Dedifferentiated amniotic fluid mesenchymal stem cell (primary cell): ENCODE results near the gene ST6GALNAC2.

Experiments
- DNase-seq: peaks from one replicate; pipeline ENCODE4 v3.0.0-alpha.2; 2016; ENCODE audit errors: extremely low spot score

The ST6GALNAC2 gene

DNA sequence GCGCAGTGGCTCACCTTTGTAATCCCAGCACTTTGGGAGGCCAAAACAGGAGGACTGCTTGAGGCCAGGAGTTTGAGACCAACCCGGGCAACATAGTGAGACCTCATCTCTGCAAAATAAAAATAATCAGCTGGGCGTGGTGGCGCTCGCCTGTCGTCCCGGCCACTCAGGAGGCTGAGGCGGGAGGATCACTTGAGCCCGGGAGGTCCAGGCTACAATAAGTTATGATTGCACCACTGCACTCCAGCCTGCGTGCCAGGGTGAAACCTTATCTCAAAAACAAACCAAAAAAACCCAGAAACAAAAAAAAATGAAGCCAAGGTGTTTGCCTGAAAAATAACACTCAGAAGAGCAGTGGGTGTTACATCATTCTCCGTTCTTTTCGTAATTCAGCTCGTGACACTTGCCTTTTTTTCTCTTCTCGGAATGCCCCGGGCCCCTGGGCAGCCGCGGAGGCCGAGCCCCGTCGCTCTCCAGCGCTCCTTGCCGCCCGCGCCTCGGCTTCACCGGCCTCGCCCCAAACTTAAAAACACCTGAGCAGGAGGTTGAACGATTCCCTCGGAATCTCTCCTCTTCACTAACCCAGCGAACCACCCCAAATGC lies 28.8 kb downstream of the ST6GALNAC2 start:
- DNase-seq = no peak

DNA sequence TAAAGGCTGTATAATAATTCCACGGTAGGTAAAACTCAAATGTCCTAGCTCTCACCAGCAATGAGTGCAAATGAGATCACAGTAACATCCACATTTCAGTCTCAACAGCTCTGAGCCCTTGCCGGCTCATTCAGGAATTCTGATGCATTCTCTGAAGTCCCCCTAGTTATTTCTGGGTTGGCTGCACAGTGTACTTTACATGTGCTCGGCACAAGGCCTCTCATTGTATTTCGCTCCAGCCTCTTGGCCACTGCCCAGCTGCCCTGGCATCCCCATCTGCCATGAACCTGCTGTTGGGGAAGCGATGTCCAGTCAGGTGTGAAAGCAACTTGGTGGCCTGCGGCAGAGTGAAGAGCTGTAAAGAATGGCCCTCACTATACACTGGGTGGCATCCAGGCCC lies 31.5 kb downstream of the ST6GALNAC2 start:
- DNase-seq = no peak

DNA sequence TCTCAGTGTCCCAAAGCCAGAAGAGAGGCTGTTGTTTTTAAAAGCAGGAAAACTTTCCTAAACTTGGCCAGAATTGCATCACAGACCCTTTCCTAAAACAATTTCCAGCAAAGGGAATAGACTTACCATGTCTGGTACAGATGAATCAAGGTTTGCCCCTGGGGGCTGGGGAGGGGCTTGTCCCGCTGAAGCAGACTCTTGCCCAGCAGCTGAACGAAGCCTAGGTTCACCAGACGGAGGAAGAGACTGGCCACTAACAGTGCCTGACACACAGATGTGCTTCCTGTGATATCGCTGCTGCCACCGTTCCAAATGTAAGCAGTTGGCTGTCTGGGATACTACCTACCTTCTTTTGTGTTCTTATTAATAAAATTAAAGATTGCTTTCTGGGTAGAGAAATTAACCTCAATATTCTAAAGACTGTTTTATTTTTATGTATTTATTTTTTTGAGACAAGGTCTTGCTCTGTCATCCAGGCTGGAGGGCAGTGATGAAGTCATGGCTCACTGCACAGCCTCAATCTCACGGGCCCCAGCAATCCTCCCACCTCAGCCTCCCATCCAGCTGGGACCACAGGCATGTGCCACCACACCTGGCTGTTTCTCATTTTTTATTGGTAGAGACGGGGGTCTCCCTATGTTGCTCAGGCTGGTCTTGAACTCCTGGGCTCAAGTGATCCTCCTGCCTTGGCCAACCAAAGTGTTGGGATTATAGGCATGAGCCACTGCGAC lies 32.3 kb downstream of the ST6GALNAC2 start:
- DNase-seq = no peak

DNA sequence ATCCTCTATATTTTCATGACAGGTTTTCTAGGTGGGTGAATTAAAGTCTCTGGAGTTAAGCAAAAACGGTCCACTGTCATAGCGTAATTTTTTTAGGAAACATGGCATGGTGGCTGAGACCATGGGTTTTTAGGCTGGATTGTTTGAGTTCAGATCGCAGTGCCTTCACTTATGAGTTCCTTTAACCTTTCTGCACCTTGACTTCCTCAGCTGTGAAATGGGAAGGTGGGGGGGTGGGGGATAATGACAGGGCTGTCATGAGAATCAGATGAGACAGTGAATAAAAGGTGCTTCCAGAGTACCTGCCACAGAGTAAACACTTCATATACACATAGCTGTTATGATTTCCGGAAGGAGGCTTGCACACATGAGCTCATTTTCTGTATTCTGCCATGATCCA lies 34.0 kb downstream of the ST6GALNAC2 start:
- no peak for DNase-seq

DNA sequence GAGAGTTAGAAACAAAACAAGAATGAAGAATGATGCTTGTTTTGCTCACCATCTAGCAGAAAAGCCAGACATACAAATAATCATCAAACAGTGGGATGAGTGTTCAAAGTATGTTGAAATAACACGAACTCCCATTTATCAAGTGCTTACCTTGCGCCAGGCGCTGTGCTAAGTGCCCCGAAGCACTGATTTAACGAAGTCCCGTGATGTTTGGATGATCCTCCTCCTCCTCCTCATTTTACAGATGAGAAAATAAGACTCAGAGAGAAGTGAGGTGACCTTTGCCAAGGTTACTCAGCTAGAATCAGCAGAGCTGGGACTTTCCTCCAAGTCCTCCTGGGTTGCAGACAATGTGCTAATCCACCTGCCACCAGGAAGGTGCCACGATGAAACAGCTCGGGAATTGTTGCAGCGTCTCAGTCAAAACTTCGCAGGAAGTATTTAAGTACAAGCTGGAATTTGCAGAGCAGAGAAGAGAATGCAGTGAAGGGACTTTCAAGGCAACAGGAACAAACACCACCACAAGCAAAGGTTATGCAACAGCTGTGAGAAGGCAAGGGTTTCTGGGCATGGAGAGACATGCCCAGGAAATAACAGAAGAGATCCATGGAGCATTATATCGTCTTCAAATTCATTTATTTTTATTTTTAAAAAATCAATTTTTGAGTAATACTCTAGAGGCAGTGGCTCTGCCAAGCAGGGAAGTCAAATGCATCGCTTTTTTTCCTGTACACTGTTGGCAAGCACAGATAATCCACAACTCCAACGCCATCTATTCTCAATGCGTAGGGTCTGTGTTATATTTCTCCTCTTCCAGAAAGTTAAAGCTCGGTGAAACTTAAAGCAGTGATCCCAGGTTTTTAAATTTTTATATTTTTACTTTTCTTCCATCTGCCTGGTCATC lies 34.7 kb downstream of the ST6GALNAC2 start:
- peak; percentile 31 for DNase-seq

DNA sequence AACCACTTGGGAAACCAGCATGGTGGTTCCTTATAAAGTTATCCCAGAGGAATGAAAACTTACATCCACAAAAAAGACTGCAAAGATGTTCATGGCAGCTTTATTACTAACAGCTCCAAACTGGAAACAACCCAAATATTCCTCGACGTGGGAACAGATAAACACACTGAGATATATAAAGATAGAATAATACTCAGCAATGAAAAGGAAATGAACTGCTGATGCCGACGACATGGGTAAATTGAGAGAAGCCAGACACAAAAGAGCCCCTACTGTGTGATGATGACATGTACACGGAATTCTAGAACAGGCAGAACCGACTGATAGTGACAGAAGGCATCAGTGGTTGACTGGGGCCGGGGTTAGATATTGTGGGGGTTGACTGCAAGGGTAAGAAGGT lies 36.1 kb downstream of the ST6GALNAC2 start:
- no peak for DNase-seq

DNA sequence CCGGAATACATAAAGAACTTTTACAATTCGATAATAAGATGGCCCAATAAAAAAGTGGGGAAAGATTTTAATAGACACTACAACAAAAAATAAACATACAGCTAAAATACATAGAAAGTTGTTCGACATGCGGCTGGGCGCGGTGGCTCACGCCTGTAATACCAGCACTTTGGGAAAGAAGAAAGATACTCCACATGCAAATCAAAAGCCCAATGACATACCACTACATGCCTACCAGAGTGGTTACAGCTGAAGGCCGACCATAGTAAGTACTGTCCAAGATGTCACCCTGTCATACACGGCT lies 36.5 kb downstream of the ST6GALNAC2 start:
- no peak for DNase-seq

DNA sequence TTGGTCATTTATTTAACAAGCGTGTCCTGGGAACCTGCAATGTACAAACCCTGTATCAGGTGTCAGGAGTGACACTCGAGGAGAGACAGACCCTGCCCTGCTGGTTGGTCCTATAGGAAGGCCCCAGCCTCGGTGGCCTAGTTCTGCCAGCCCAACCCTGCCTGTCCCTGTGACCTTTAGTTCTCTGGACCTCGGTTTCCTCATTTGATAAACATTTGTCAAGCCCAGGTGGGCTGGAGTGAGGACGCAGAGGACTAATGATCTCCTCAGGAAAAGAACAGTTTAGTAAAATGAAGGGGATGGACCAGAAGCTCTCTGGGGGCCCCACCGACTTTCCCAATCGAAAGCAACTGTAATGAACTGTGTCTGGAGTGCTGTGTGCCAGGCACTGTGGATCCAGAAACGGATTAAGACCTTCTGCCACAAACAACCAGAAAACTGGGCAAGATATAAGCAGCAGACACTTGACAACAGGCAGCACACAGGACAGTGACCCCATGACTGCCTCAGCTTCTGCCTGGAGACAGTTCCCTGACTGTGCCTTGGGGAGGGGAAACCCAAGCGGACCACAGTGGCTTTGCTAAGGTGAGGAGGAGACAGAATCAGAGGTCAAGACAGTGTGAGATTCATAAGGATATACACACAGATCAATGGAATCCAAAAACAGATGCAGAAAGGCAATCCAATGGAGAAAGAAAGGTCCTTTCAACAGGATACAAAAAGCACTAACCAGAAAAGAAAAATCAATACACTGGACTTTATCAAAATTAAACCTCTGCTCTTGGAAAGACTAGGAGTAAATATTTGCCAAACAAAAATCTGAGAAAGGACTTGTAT lies 37.1 kb downstream of the ST6GALNAC2 start:
- no peak for DNase-seq

DNA sequence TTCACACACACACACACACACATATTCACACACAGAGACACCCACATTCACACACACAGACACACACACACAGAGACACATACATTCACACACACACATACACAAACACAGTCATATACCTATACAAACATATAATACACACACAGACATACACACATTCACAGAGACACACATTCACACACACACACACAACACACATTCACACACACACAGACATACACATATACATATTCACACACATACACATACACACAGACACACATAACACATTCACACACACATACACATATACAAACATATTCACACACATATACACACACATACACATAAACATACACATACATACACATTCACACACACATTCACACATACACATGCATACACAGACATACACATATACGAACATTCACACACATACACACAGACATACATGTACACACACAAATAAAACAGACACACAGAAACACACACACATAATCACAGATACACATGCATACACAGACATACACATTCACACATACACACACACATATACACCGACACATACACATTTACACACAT lies 37.9 kb downstream of the ST6GALNAC2 start:
- no peak for DNase-seq

DNA sequence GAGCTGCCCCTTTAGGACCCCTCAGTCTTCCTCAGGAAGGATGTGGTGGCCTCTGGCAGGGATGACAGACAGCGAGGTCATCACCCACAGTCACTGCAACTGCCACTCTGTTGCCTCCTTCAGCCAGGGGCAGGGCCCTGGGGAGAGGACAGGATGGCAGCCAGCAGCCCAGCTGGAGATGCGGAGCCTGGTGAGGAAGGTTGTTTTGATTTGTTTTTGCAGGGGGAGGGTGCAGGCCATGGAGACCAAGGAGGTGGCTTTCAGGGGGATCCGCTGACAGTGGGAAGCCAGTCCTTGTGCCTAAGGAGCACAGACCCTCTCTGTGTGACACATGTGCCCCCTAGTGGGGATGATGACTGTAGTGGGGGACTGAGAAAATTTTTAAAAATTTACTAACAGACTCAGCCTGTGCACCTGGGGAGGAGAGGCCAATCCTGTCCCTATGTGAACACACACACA lies 38.4 kb downstream of the ST6GALNAC2 start:
- DNase-seq = peak; percentile 43

DNA sequence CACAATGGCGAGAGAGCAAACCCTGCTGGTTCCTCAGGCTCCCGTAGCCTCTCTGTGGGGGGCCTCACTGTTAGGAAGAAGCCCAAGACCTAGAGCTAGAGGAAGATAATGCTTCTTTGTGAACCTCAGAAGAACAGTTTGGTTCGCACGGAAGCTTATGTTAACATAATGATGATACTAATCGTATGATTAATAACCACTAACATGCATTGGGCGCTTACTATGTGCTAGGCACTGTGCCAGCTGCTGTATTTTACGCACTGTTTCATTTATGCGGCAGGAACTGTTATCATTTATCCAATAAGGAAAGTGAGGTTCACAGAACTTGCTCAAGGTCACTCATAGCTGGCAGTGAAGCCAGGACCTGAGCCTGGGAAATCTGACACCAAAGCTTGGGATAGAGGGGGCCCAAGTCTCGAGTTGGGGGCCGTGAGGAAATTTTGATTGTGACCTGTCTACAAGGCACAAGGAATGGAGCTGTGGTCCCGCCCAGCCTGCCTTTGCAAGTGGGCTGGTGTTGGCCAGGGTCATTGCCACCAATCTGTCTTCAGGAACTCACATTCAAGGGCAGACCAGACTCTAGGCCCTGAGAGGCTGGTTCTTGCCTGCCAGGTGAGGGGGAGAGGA lies 39.0 kb downstream of the ST6GALNAC2 start:
- peak; percentile 29 for DNase-seq

DNA sequence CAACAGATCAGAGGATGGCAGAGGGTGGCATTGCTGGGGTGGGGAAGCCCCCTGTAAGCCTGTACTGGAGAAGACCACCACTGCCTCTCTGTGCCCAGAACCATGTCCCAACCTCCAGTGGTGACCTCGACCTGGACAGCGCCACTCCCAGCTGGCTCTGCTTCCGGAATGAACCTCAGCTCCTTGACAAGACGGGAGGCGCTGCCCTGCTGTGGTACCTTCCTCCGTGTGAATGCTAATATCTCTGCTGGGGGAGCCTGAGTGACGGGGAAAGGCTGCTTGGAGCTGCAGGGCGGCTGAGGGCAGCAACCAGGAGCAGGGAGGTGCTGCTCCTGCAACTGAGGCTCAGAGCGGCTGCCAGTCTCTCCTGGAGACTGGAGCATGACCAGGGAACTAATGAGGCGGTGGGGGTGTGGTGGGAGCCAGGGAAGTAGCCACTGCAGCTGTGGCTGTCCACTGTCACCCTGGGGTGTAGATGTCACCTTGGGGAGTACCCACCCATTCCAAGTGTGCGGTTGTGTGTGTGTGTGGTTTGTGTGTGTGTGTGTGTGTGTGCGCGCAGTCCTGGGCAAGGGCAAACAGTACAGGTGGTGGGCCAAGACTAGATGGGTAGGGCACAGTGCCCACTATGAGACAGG lies 39.6 kb downstream of the ST6GALNAC2 start:
- no peak for DNase-seq

DNA sequence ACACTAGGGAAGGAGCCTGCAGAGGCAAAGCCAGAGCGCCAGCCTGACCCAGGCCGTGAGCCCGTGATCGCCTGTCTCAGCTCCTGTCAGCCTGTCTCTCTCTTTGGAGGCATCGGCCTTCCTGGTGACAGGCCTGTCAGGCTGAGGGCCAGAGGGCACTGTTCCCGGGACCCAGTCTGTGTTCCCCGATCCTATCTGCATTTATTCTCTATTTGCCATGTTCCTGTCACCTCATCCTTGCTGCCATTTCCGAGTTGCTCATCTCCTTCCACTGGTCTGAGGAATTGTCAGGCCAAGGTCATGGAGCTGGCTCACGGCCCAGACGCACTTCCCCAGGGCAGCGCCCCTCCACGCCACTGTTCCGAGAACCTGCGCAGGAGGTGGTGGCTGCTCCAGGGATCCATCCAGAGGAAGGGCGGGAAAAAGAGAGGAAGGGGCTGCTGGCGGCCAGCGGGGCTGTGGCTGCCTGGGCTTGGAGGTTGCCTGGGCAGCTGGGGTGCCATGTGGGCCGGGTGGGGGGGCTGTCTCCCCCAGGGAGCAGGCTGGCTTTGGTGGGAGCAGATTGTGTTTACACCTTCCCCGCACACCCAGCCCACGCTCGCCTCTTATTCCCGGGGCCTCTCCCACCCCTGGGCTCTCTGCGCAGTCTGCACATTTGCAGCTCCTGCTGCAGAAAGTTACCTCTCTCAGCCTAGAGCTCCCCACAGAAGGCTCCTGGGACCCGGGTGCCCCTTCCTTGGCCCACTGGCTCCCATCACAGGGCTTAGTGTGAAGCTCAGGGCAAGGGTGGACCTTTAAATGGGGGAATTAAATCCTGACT lies 40.9 kb downstream of the ST6GALNAC2 start:
- no peak for DNase-seq

DNA sequence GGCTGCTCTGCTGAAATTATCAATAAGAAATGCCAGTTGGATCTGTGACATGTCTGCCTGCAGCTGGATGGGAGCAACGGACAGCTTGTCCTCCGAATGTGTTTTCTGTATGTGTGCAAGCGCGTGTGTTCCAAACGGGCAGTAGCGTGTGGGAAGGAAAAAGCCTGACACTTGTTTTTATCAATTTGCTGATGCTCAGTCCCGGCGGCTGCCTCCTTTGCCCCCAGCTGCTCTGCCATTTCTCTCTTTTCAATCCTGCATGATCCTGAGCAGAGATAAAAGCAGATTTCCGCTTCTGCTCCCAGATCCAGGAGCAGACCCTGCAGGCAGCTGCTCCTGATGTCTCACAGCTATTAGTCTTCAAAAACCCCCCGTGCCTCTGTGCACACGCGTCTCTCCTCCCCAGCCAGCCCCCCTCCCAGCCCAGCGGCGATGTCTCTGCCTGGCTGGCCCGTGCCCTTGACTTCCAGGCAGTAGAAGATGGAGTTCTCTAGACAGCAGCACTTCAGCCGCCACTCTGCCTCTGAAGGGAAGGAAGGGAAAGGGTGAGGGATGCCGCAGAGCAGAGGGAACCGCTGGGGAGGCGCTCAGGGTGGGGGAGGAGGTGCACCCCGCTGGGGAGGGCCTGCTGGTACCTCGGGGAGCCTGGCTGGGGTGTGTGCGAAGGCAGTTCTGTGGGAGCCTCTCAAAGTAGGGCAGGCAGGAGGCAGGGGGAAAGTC lies 41.7 kb downstream of the ST6GALNAC2 start:
- no peak for DNase-seq

DNA sequence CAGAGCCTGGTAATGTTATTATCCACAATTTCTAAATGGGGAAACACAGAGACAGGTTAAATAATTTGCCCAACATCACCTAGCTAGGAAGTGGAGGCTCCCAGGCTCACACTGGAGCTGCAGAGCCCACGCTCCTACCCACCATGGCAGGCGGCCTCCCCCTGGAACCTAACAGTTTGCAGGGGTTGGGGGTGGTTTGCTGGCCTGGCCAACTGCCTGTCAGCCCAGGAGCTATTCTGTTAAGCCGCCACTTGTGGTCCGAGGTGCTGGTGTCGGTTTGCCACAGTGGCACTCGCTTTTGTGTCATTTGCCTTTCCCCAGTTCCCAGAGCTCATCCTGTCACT lies 42.2 kb downstream of the ST6GALNAC2 start:
- DNase-seq = no peak

DNA sequence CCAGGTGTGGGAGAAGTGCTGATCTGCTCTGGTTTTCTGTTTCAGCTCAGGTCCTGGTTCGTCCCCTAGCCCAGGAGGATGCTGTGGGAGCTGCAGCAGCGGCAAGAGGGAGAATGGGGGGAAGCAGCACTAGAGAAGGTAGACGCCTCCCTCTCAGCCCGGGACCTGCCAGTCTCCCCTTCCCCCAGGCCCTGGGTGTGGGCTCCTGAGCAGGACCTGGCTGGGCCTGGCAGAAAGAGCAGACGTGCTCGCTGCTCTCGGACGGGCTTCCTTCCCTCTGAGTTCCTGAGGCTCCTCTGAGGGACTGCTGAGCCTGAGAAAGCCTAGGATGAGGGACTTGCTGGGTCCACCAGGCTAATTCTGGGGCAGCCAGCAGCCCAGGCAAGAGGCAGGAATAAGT lies 42.7 kb downstream of the ST6GALNAC2 start:
- DNase-seq = no peak

DNA sequence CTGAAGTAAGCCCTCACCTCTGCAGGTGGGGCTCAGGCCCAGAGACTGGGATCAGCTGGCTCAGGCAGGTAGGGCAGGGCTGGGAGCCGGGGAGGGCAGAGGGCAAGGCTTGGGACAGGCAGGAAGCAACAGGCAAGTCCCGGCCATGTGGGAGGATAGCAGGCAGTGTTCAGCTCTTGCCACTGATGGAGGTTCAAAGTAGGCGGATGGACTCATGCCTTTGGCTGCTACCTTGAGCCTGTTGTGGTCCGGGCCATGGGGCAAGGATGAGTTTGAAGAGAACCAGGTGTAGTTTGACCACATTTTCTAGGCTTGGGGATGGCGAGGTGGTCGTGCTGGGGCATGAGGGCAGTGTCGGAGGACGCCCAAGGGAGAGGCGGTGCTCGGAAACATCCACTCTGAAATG lies 43.1 kb downstream of the ST6GALNAC2 start:
- no peak for DNase-seq

DNA sequence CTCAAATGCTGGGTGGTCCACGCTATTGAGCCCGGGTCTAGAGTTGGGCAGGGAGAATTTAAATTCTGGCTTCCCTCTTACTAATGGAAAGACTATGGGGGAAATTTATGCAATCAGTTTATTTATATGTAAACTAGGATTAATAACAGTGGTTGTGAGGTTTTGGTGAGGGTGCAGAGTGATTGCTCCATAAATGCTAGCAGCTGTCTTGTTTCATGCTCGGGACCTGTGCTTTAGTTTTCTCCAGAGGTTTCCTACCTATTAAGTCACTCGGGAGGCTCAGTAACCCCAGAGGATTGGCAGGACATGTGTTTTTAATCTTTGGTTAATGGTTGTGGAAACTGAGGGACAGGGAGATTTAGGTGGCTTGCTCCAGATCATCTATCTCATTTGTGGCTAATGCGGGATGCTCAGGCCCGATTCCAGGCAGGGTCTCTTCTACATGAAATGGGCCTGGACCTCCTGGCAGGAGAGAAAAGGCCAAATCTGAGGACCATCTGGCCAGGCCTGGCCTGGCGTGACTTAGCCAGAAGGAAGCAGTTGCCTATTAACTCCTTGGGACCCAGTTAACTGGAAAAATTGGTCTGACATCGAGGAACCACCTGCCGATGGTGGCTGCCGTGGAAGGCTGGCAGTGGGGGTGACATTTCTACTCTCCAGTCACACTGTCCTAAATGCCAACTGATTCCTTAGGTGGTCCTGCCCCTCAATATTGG lies 43.8 kb downstream of the ST6GALNAC2 start:
- no peak for DNase-seq
